HUES64 (cell line): ENCODE results near the gene ANKRD44.

Experiments
- H3K27ac ChIP-seq: 2 replicates; pipeline ENCODE4 v1.7.0; 2013; ENCODE audit warnings: low read depth, low read length, inconsistent platforms
- H3K27me3 ChIP-seq: 2 replicates; pipeline ENCODE4 v1.6.1; 2013; ENCODE audit warnings: mild to moderate bottlenecking, low read length; ENCODE audit not compliant: insufficient read depth
- H3K36me3 ChIP-seq: 2 replicates; pipeline ENCODE4 v1.6.1; 2013; ENCODE audit warnings: mild to moderate bottlenecking, low read length; ENCODE audit not compliant: insufficient read depth
- H3K4me1 ChIP-seq: 2 replicates; pipeline ENCODE4 v1.6.1; 2013; ENCODE audit warnings: mild to moderate bottlenecking, low read length, moderate library complexity; ENCODE audit not compliant: insufficient read depth
- H3K4me3 ChIP-seq: 2 replicates; pipeline ENCODE4 v1.5.1; 2013; ENCODE audit warnings: mild to moderate bottlenecking, low read length, moderate library complexity
- H3K9ac ChIP-seq: 2 replicates; pipeline ENCODE4 v1.6.1; 2013; ENCODE audit warnings: mild to moderate bottlenecking, low read depth, low read length
- H3K9me3 ChIP-seq: 2 replicates; pipeline ENCODE4 v1.6.1; 2013; ENCODE audit warnings: low read depth, low read length; ENCODE audit not compliant: insufficient read depth
- WGBS: fragments of 150-250, 120-280 bp; methylation state at CpG from one replicate; pipeline ENCODE4 v1.1.7; 2013; ENCODE audit warnings: missing lambda C conversion rate; 5-methylcytosine and 5-hydroxymethylcytosine counted together

Gene ANKRD44

DNA sequence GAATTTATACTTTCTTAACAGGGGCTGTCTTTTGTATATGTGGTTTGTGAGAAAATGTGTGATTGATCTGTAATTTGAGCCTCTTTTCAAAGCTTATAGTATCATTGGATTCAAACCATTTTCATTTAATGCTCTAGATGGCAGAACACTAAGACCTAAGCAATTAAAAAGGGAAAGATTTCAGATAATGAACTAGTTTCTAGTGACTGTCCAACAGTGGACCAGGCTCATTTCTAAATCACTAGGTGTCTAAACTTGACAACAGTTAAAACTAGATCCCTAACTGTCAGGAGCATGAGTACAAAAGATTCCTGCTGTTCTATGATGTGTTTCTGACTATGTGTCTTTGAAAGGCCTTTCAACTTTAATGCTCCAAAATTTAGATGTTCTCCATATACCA, 54.6 kb downstream of the ANKRD44 start:
- H3K4me1 ChIP-seq, result peaks cover 3% of the 10 kb centered on the region; the same call in 1 of the 2 replicates
- H3K27ac ChIP-seq, result no peak overlapping the region
- no peaks in the 10 kb centered on the region for H3K27me3 ChIP-seq
- H3K9ac ChIP-seq, result no peak overlapping the region
- H3K9me3 ChIP-seq, result no peaks in the 10 kb centered on the region
- no peak overlapping the region for H3K4me3 ChIP-seq
- H3K36me3 ChIP-seq, result no peaks in the 10 kb centered on the region

DNA sequence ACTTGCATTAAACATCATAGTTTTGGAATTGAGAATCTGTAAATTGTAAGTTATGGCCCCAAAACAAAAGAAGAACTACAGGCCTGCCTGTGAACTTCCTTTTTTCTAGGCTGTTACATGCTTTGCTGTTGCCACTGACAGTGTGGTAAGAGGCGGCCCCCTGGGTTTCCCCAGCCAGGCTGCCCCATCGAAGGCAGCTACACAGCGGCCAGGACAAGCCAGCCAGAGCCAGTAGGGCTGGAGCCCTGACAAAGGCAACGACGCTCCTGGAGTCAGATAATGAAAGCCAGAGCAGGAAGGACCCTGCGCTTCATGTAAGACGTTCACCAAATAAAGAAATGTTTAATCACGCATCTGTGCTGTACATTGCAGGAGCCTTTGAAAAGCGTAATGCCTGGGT, 55.0 kb downstream of the ANKRD44 start:
- H3K4me3 ChIP-seq, result no peak overlapping the region
- H3K4me1 ChIP-seq, result peaks cover 3% of the 10 kb centered on the region; the same call in 1 of the 2 replicates
- no peak overlapping the region for H3K27ac ChIP-seq
- 64% methylated on average over 9 of the region's 9 CpGs for WGBS
- no peak overlapping the region for H3K9ac ChIP-seq
- H3K9me3 ChIP-seq, result no peaks in the 10 kb centered on the region
- no peaks in the 10 kb centered on the region for H3K27me3 ChIP-seq
- no peaks in the 10 kb centered on the region for H3K36me3 ChIP-seq

DNA sequence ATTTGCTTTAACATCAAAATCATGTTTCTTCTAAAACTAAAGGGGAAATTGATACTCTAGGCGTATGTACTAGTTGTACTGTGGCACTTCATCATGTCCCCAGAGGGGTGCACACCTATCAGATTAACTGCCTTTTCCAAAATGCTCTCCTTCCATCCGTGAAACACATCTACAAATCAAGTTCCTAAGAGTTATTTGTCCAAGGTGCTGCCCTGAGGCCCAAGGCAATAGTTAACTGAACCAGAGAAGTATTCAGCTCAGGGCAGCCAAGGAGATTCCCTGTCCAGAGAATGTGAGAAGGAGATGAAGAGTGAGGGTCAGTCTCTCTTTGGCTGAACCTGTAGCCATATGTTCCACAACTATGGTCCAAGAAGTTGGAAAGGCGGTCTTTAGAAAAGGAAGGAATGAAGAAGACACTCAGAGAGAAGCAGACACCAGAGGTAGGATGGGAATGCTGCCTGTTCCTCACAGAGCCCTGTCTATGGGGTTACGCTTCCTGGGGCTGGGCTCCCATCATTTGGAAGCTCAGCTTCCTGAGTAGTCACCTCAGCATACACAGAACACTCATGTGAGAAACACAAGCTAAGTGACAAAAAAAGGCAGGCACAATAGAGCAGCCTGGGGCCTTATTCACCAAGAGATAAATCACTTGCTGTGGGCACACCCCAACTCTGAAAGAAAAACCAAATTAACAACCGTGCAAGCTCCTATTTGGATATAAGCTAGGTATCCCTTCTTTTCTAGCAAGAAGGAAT, 55.6 kb downstream of the ANKRD44 start:
- no peak overlapping the region for H3K4me3 ChIP-seq
- no peak overlapping the region for H3K27ac ChIP-seq
- 95% methylated on average over 4 of the region's 5 CpGs for WGBS
- no peaks in the 10 kb centered on the region for H3K36me3 ChIP-seq
- no peaks in the 10 kb centered on the region for H3K9me3 ChIP-seq
- no peak overlapping the region for H3K9ac ChIP-seq
- peaks cover 3% of the 10 kb centered on the region; the same call in 1 of the 2 replicates for H3K4me1 ChIP-seq
- H3K27me3 ChIP-seq, result no peaks in the 10 kb centered on the region

DNA sequence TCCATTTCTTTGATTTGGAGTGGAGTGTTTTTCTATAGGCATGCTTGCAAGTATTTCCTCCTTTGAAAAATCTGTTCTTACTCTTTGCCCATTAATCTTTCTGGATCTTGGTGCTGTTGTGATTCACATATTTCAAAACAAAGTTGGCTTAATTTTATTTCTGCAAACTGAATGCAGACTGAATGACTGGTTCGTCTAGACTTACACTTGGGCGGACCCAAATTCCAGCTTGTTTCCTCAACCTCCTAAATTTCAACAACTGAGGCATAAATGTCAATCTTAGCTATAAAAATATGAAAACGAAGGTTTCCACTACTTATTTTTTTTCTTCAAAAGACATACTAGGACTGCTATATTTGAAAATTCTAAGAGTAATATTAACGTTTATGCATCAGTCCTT, 59.0 kb downstream of the ANKRD44 start:
- H3K9me3 ChIP-seq, result no peaks in the 10 kb centered on the region
- peaks cover 3% of the 10 kb centered on the region; the same call in 1 of the 2 replicates for H3K4me1 ChIP-seq
- no peaks in the 10 kb centered on the region for H3K27me3 ChIP-seq
- H3K4me3 ChIP-seq, result no peak overlapping the region
- H3K9ac ChIP-seq, result no peak overlapping the region
- no peaks in the 10 kb centered on the region for H3K36me3 ChIP-seq
- no peak overlapping the region for H3K27ac ChIP-seq
- WGBS, result 94% methylated on average over 2 of the region's 4 CpGs

DNA sequence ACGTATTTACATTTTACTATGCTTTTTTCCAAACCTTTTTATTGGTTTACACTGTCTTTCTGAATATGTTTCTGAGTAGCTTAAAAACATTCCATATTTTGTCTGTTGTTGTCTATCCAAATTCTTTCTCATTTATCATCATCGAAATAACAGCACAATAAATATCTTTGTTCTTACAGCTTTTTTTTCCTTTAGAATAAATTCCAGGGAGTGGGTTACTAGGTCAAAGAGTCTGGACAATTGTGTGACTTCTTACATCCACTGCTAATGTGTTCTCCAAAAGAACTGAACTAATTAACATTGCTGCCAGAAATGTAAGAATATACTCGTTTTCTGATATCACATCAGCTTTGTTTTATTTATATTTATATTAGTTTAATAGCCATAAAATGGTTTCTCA, 59.4 kb downstream of the ANKRD44 start:
- Histone ChIP-seq H3K4me3 (no peak overlapping the region), H3K27me3 (no peaks in the 10 kb centered on the region), H3K9me3 (no peaks in the 10 kb centered on the region), H3K36me3 (no peaks in the 10 kb centered on the region), H3K4me1 (peaks cover 3% of the 10 kb centered on the region; the same call in 1 of the 2 replicates), H3K9ac (no peak overlapping the region), H3K27ac (no peak overlapping the region)
- 100% methylated on average over 1 of the region's 3 CpGs for WGBS

DNA sequence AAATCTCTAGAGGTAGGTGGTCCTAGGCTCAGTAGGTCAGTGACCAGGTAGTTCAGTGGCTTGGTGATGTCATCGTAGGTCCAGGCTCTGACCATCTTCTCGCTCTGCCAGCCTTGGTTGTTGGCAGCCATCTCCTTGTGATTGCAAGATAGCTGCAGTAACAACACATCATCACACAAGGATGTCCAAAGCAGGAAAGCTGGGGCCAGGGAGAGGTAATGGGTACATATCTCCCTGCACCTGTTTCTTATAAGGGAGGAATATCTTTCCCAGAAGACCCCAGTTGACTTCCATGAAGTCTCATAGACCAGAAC, 60.5 kb downstream of the ANKRD44 start:
- WGBS, result 94% methylated on average over 2 of the region's 2 CpGs
- H3K27ac ChIP-seq, result no peak overlapping the region

DNA sequence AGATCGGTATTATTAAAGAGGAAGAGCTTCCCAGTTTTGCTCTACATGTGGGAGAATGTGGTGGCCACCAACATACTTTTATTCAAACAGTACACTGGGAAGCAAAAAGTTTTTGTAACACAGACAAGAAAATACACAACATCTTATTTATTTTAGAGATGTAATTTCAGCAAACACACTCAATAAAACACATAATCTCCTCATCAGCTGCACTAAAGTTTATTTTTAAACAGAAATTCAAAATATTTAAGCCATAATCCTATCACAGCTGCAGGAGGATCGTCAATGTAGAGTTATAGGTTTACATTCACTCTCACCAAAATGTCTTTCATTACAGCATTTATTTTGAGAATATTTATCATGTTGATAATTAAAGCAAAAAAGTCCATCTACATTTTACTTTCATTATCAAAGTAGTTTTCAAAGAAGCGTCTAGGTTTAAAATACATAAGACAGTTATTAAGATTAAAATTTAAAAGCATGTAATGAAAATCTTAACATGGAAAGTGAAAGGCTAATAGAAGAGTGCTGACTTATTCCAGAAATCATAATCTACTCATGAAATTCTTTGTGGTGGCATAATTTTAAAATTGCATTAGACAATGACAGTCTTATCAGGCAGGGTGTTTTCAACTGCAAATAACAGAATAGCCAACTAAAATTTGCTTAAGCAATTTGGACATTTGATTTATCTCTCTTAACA, 61.0 kb downstream of the ANKRD44 start:
- Histone ChIP-seq H3K36me3 (no peaks in the 10 kb centered on the region), H3K4me3 (no peak overlapping the region), H3K27me3 (no peaks in the 10 kb centered on the region), H3K9me3 (no peaks in the 10 kb centered on the region), H3K4me1 (no peaks in the 10 kb centered on the region), H3K27ac (no peak overlapping the region), H3K9ac (no peak overlapping the region)
- WGBS, result 67% methylated on average over 1 of the region's 3 CpGs

More for the DNA sequence above, 60.5 kb downstream of the ANKRD44 start:
- Histone ChIP-seq H3K36me3 (no peaks in the 10 kb centered on the region), H3K9ac (no peak overlapping the region), H3K4me3 (no peak overlapping the region), H3K4me1 (no peaks in the 10 kb centered on the region), H3K9me3 (no peaks in the 10 kb centered on the region), H3K27me3 (no peaks in the 10 kb centered on the region)

DNA sequence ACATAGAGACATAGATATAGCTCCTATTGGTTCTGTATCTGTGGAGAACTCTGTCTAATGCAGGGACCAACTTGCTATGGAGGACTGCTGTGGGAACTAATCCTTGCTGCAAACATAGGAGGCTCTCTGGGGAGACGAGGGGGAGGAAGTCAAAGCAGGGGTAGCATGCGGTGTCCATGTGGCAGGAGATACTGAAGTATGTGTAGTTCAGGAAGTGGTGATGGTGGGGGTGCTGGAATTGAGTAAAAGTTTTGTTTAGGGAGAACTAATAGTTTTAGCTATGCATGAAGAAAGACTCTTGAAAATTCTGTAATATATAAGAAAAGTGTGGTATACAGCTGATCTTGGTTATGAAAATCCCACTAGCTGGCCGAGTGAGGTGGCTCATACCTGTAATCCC, 62.0 kb downstream of the ANKRD44 start:
- no peak overlapping the region for H3K9ac ChIP-seq
- no peak overlapping the region for H3K27ac ChIP-seq
- WGBS, result 86% methylated on average over 3 of the region's 3 CpGs
- no peaks in the 10 kb centered on the region for H3K9me3 ChIP-seq
- no peaks in the 10 kb centered on the region for H3K4me1 ChIP-seq
- no peaks in the 10 kb centered on the region for H3K27me3 ChIP-seq
- H3K4me3 ChIP-seq, result no peak overlapping the region
- H3K36me3 ChIP-seq, result no peaks in the 10 kb centered on the region

DNA sequence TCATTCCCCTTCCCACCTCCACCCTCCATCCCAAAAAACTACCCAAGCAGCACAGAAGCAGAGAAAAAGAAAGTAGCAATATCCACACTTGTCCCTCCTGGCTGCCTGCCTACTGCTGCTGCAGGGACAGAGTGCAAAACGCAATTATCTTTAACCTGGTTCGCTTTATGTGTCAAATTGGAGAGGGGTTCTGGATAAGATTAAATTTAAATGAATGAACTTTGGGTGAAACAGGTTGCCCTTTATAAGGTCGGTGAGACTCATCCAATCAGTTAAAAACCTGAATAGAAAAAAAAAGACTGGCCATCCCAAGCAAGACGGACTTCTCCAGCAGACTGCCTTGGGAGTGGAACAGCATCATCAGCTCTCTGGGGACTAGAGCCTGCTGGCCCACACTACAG, 62.6 kb downstream of the ANKRD44 start:
- 79% methylated on average over 4 of the region's 4 CpGs for WGBS
- Histone ChIP-seq H3K36me3 (no peaks in the 10 kb centered on the region), H3K9ac (no peak overlapping the region), H3K9me3 (no peaks in the 10 kb centered on the region), H3K4me1 (no peaks in the 10 kb centered on the region), H3K4me3 (no peak overlapping the region), H3K27ac (no peak overlapping the region), H3K27me3 (no peaks in the 10 kb centered on the region)

DNA sequence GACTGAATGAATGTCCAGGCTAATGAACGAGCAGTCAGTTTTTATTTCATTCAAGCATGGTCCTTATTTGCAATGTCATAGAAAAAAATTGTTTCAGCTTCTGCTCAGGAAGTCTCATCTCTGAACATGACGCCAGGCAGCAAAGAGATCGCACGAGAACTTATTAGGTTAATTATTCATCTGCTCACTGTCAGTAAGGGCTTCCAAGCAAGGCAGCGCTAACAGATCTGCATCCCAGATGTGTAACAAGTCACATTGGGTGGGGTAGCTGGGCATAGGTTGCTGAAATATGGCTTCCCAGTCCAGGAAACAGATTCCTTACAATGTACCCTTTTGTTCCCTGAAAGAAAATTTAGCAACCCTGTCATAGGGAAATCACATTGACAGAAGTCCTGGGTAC, 63.5 kb downstream of the ANKRD44 start:
- no peak overlapping the region for H3K9ac ChIP-seq
- WGBS, result 95% methylated on average over 5 of the region's 5 CpGs
- no peaks in the 10 kb centered on the region for H3K27me3 ChIP-seq
- no peaks in the 10 kb centered on the region for H3K36me3 ChIP-seq
- no peaks in the 10 kb centered on the region for H3K9me3 ChIP-seq
- H3K27ac ChIP-seq, result no peak overlapping the region
- H3K4me1 ChIP-seq, result no peaks in the 10 kb centered on the region
- no peak overlapping the region for H3K4me3 ChIP-seq

DNA sequence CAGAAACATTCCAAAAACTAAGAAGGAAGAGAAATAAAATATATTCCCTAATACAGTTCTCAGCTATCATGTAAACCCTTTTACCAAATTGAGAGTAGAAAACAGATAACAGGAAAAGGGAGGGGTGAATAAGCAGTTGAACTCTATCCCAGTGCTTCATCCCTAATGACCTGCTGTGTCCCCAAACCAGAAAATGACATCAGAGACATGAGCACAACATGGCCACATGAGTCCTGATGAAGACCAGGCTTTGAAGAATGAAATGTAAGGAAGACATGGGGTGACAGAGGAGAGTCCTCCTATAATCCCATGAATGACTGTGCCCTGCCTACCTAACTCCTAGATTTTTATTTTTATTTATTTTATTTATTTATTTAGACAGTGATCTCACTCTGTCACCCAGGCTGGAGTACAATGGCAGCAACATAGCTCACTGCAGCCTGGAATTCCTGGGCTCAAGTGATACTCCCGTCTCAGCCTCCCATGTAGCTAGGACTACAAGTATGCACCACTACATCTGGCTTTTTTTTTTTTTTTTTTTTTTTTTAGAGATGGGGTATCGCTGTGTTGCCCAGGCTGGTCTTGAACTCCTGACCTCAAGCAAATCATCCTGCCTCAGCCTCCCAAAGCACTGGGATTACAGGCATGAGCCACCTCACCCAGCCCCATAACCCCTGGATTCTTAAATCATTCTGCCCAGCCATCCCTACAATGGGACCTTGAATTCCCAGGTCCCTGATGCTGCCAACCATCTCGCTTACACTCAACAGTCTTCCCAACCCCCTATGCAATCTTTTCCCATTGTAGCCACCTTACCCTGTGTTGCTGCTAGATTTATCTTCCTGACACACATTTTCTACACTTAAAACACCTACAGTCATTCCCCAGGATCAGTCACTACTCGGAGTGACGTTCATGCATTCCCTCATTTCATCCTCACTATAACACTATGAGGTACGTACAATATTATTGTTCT, 64.5 kb downstream of the ANKRD44 start:
- Histone ChIP-seq H3K4me3 (no peak overlapping the region), H3K27ac (no peak overlapping the region), H3K36me3 (no peaks in the 10 kb centered on the region), H3K9me3 (no peaks in the 10 kb centered on the region), H3K27me3 (no peaks in the 10 kb centered on the region), H3K9ac (no peak overlapping the region), H3K4me1 (no peaks in the 10 kb centered on the region)
- WGBS, result 93% methylated on average over 6 of the region's 6 CpGs
